ACC112 (cell line): ENCODE measurements around the gene TGIF2LX.
"Not testable (repeated sequence)": the region's sequence is repeated elsewhere in the genome, so short reads cannot be mapped to it uniquely, and the experiment has no call there.

ENCODE experiments used
- H2AFZ ChIP-seq: fragments of 200-600 bp; sonication (generic); one replicate; pipeline ENCODE4 v1.6.0; 2017; ENCODE audit warnings: antibody characterized with exemption, low read length; ENCODE audit not compliant: unreplicated experiment
- H3K27ac ChIP-seq: fragments of 200-600 bp; sonication (generic); 2 replicates; pipeline ENCODE4 v1.5.1; 2014; ENCODE audit warnings: low read depth, mild to moderate bottlenecking, antibody characterized with exemption, low read length, moderate library complexity
- H3K27me3 ChIP-seq: fragments of 200-600 bp; sonication (generic); 2 replicates; pipeline ENCODE4 v1.6.1; 2014; ENCODE audit warnings: mild to moderate bottlenecking, antibody characterized with exemption, low read length, moderate library complexity, mixed read lengths; ENCODE audit not compliant: insufficient read depth
- H3K36me3 ChIP-seq: fragments of 200-600 bp; sonication (generic); 2 replicates; pipeline ENCODE4 v1.6.1; 2016; ENCODE audit warnings: mild to moderate bottlenecking, antibody characterized with exemption, low read length, moderate library complexity, mixed read lengths; ENCODE audit not compliant: insufficient read depth
- H3K4me1 ChIP-seq: fragments of 200-600 bp; sonication (generic); one replicate; pipeline ENCODE4 v1.6.1; 2016; ENCODE audit warnings: low read length, mixed read lengths; ENCODE audit not compliant: insufficient read depth, unreplicated experiment, control insufficient read depth
- H3K4me3 ChIP-seq: fragments of 200-600 bp; sonication (generic); 2 replicates; pipeline ENCODE4 v1.5.1; 2014; ENCODE audit warnings: mild to moderate bottlenecking, low read depth, low read length
- H3K79me2 ChIP-seq: fragments of 200-600 bp; sonication (generic); one replicate; pipeline ENCODE4 v1.6.0; 2016; ENCODE audit warnings: low read length; ENCODE audit not compliant: control insufficient read depth, unreplicated experiment, insufficient read depth

TGIF2LX gene

DNA sequence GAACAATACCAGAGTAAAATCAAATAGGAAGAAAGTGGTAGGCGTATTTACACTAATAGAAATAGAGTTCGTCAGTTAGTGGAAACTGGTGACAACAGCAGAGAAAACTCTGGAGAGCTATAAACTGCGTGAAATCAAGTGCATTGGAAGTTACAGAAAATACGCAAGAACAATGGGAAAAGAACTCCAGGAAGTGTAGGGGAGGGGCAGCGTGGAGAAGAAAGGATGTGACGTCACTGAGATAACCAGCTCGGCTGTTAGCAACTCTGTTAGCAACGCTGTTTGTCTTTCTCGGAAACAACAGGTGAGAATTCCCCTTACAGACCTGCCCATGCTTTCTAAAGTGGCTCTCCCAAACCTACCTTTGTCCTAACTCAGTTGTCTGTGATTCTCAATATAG is at the start of gene TGIF2LX:
Gene TGIF2LX (plus strand): TSS at position 244 of the 400 bp plus-strand sequence. CDS start 178 bp downstream, outside the sequence.
- not testable (repeated sequence) for H3K4me1 ChIP-seq, H3K36me3 ChIP-seq, H2AFZ ChIP-seq, H3K4me3 ChIP-seq, H3K79me2 ChIP-seq, H3K27me3 ChIP-seq, H3K27ac ChIP-seq

DNA sequence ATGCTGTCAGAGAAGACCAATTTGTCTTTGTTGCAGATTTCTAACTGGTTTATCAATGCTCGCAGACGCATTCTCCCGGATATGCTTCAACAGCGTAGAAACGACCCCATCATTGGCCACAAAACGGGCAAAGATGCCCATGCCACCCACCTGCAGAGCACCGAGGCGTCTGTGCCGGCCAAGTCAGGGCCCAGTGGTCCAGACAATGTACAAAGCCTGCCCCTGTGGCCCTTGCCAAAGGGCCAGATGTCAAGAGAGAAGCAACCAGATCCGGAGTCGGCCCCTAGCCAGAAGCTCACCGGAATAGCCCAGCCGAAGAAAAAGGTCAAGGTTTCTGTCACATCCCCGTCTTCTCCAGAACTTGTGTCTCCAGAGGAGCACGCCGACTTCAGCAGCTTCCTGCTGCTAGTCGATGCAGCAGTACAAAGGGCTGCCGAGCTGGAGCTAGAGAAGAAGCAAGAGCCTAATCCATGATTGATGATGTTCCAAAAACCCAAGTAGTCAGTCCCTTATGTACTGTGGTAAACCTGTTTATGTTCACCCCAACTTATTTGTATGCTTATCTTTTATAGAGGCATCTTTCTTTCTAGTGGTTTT is 728 bp downstream of the TGIF2LX start:
- not testable (repeated sequence) for H3K79me2 ChIP-seq, H3K27ac ChIP-seq, H3K4me1 ChIP-seq, H3K27me3 ChIP-seq, H3K36me3 ChIP-seq, H3K4me3 ChIP-seq, H2AFZ ChIP-seq

GRCh38 chrX:89943077-89943476 is 21.4 kb downstream of the TGIF2LX start:
- H3K36me3 ChIP-seq, H3K27ac ChIP-seq, H2AFZ ChIP-seq, H3K27me3 ChIP-seq, H3K79me2 ChIP-seq, H3K4me3 ChIP-seq, H3K4me1 ChIP-seq: not testable (repeated sequence)

DNA sequence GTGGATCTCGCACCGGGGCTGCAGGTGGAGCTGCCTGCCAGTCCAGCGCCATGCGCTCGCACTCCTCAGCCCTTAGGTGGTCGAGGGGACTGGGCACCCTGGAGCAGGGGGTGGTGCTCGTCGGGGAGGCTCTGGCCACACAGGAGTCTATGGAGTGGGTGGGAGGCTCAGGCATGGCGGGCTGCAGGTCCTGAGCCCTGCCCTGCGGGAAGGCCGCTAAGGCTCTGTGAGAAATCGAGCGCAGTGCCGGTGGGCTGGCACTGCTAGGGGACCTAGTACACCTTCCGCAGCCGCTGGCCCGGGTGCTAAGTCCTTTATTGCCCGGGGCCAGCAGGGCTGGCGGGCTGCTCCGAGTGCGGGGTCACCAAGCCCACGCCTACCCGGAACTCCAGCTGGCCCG is 43.9 kb downstream of the TGIF2LX start:
- H3K4me3 ChIP-seq, H3K27me3 ChIP-seq, H3K4me1 ChIP-seq, H3K79me2 ChIP-seq, H3K36me3 ChIP-seq, H3K27ac ChIP-seq, H2AFZ ChIP-seq: not testable (repeated sequence)
